Stimulated activated CD4-positive, alpha-beta T cell treated with anti-CD3 and anti-CD28 coated beads, Interleukin-15, amount 100 ng/mL, for 1 hour (primary cell): Measurements from ENCODE around the gene LTA4H.
"Not testable (repeated sequence)": the region's sequence is repeated elsewhere in the genome, so short reads cannot be mapped to it uniquely, and the experiment has no call there.

Experiments used
- DNase-seq, 2 donors: peaks; one replicate each; pipeline ENCODE4 v3.0.0-alpha.2; 2020; ENCODE audit warnings: low read depth in 1 of 2, low spot score in 1 of 2

The LTA4H gene

DNA sequence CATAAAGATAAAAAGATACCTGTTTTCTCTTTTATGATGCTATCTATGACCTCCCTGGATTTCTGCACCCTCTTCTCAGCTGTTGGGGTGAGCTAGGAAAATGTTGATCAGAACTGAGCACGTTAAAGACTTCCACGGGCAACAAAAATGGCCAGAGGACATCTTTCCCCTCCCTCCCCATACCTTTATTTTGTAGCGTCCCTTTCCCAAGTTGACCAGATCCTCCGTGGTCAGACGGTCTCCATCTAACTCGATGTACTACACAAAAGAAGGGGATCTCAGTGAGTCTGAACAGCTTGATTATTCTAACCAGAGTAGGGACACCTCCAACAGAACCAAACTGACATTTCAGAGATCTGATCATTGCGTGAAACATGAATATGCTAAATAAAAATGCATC lies 41.5 kb downstream of the LTA4H start:
- DNase-seq = no peak

GRCh38 chr12:95990136-95990535 lies 45.3 kb downstream of the LTA4H start:
- no peak for DNase-seq

DNA sequence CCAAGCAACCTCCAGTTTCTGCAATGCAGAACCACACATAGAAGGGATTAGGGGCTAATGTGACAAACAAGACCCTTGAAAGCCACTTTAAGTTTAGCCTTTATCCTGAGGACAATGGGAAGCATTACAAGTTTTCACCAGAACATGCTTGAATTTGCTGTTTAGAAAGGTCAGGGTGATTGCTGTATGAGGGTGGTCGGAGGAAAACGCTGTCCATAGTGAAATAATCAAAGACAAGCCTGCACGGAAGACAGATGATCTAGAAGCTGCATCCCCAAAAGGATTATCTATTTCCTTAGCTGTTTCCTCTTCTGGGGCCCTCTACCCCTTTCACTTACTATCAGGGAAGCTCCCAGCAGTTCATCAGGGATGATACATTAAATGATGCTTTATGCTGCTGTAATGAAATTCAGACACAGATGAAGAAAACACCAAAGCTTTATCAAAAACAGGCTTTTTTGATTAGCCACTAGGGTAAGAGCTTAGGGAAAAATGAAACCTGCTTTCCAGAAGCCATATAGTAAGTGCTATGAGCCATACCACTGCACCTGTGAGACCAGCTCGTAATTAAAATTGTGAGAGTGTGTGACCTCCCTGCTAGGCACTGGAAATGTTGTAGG lies 45.8 kb downstream of the LTA4H start:
- DNase-seq = no peak

GRCh38 chr12:95988506-95989275 lies 46.7 kb downstream of the LTA4H start:
- DNase-seq = no peak

DNA sequence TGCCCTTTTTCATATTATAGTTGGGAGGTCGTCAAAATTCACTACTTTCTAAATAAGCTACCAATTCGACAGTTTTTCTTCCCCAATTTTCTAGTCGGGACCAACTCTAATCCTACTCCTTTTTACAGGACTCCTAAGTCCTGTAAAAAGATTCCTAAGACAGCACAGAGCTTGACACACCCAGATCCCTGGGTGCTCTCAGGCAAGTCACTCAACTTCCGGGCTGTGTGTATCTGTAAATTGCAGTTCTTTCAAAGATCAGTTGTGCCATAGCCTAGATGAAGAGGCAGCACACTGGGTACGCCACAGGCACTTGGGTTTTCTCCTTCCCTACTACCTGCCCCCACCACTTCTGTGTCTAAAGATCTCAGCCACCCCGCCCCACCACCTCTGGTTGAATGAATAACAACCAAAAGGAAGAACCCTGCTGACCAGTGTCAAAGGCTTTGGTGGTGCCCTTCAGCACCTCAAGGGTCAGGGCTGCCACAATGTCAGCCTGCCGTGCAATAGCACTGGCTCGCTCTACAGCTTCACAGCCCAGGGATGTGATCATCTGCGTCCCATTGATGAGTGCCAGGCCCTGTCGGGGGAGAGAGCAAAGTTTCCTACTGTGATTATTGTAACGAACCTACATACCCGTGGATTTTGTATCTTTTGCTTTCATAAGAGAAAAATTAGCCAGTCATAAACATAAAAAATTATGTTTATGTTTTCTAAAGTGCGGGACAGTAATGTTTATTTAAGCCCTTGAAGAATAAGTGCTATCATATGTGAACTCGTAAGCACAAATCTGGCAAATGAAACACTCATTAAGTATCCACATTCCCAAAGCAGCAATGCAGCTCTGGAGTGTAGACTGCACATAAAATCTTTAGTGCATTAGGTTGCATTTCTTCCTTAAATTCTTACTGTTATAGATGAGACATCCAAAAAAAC lies 48.5 kb downstream of the LTA4H start:
- DNase-seq = no peak

DNA sequence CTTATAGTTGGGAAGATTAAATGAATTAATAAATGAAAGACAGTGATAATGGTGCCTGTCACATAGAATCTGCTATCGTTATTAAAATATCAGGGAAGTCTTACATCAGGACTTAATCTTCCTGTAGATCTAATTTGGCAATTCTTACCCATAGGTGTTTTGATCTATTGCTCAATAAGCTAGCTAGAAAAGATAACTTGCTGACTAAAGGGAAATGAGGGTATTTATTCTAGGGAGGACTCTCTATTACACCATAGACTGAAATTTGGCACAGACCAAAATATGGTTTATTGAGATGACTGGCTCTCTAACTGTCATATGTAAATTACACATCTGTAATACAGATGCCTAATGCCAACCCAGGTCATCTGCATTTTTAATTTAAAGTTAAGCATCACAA lies 50.7 kb downstream of the LTA4H start:
- DNase-seq = no peak

DNA sequence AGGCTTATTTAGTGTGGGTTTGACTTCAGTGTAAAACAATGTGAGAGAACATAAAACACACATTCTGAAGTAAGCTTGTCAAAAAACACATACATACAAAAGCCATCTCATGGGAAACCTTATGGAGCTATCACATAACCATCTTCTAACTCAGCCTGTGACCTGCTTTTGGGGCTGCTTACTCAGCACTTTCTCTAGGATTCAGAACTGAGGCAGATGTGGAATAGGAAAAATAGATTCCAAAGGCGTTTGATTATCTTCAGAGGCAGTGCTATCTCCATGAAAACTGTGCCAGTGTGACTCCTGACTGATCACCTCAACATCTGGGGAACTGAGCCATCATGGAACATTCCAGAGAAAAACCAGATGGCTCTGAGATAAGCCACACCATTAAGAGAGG lies 52.8 kb downstream of the LTA4H start:
- no peak for DNase-seq

GRCh38 chr12:95980437-95980836 lies 55.0 kb downstream of the LTA4H start:
- DNase-seq = no peak

- DNase-seq = no peak
These were observed 56.6 kb downstream of the LTA4H start for GRCh38 chr12:95978774-95979173.

DNA sequence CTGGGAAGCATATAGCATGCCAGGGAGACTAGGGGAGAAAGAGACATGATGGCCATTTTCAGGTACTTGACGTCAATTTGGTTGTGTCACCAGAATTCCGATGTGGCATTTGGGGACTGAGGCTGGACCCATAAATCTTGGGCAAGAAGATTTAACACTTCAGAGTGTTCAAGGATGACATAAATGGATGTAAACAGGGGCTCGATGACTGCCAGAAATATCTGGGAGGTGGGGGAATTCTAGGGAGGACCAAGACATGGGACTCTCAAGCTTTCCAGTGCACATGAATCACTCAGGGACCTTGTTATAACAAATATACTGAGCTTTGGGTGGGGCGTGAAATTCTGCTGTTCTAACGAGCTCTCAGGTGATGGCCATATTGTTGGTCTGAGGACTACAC lies 57.0 kb downstream of the LTA4H start:
- no peak for DNase-seq

GRCh38 chr12:95977764-95978305 lies 57.6 kb downstream of the LTA4H start:
- no peak for DNase-seq

DNA sequence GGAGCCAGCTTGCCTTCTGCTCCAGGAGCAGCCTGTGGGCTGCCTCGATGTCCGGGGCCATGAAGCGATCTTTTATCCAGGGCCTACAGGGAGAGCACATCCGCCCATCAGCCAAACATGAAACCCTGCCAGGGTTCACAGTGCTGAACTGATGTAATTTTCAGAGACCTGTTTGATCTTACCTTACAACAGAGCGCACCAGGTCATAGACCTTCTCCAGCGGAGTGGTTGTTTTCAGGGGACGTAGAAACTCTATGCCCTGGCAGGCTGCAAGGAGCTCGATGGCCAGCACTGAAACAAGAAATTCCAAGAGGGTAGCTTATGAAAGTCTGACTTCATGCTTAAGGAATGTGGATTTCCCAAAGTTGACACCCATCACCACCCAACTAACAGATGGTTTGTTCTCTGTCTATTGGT lies 59.0 kb downstream of the LTA4H start:
- no peak for DNase-seq

GRCh38 chr12:95975491-95975890 lies 59.9 kb downstream of the LTA4H start:
- no peak for DNase-seq

DNA sequence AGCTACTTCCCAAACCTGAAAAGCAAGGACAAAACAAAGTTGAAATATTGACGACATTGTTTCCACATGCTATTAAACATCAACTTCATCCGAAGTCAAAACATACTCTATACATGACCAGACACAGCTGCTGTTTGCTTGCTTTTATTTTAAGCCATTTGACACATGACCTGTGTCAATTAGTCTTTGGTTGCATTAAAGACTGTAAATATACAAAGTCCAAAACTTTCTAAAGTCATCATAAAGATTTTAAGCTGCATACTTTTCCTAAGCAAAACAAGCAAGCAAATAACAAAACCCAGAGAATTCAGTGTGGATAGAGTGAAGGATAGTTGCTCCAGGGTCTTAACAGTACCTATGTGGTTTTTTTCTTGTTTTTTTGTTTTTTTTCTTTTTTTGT lies 61.0 kb downstream of the LTA4H start:
- no peak for DNase-seq

DNA sequence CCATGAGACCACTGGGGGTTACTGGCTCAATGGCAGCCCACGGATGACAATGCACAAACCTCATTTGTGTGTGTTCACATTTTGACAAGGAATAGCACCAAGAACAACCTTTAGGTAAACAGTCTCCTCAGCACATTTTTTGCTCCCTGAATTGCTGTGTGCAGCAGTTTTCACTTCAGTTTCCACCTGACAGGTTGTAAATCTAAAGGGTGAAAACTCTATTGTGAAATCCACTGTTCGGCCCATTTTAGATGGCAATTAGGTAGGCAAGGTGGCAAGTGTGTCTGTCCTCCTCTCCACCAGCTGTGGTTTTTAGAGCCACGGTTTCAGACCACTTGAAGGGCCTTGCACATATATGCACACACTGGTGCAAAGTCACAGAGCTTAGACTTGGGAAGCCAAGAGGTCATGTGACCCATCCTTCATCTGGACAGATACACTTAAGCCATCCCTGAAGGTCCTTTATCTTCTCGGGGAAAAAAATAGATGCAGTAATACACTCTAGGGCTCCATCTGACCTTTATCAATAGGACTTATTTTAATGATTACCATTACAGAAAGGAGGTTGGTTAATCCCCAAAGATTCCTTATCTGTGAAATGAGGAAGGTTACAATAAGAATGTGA lies 62.4 kb downstream of the LTA4H start:
- DNase-seq = no peak

- no peak for DNase-seq
These were observed 64.5 kb downstream of the LTA4H start for GRCh38 chr12:95970905-95971304.

DNA sequence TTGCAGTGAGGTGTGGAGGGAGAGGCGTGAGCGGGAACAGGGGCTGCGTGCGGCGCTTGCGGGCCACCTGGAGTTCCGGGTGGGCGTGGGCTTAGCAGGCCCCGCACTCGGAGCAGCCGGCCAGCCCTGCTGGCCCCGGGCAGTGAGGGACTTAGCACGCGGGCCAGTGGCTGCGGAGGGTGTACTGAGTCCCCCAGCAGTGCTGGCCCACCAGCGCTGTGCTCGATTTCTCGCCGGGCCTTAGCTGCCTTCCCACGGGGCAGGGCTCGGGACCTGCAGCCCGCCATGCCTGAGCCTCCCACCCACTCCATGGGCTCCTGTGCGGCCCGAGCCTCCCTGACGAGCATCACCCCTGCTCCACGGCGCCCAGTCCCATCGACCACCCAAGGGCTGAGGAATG lies 66.3 kb downstream of the LTA4H start:
- DNase-seq = not testable (repeated sequence)

- DNase-seq = no peak
These were observed 68.1 kb downstream of the LTA4H start for GRCh38 chr12:95967301-95967700.

DNA sequence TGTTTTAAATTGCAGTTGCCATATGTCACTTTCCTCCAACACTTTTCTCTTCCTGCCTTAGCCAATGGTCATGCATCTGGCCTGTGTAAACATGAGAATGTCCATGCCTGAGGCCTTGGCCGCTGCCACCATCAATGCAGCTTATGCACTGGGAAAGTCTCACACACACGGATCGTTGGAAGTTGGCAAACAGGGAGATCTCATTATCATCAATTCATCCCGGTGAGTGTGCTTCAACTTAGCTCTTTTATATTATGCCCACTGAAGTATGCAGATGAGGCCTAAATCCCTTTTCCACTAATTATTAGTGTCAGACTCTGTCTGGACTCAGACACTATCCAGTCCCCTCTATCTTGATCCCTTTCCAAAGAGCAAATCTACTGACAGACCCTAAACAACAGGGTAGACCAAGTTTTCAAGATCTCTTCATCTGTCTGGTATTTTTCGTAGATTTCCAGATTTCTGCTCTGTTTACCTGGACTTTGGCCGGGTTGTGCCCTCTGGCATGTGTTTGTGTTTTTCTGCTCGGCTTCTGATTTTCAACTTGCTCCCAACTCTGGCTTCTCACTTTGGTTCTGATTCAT lies 69.0 kb downstream of the LTA4H start:
- no peak for DNase-seq

DNA sequence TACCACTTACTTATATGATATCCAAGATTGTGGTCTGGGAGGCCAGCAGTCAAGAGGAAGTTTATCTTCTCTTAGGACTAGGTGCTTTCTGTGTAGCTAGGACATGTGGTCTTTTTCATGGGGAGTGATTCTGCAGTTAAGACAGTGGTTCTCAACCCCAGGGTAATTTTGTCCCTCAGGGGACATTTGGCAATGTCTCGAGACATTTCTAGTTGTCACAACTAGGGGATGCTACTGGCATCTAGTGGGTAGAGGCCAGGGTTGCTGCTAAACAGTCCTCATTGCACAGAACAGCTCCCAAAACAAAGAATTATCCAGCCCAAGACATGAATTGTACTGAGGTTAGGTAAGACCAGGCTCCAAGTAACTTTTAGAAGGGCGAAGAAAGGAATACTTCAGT lies 72.3 kb downstream of the LTA4H start:
- no peak for DNase-seq

GRCh38 chr12:95962222-95962621 lies 73.2 kb downstream of the LTA4H start:
- no peak for DNase-seq
